SU-DHL-6 (cell line): ENCODE measurements around the gene CECR2.

ENCODE experiments used
- EZH2phosphoT487 ChIP-seq: fragments of 200-600 bp; sonication (generic), shearing (Covaris generic); conservative IDR thresholded peaks from 2 replicates; pipeline ENCODE4 v1.6.1; 2018; ENCODE audit warnings: mild to moderate bottlenecking, antibody characterized with exemption, low read length, moderate library complexity, mixed read lengths
- TF ChIP-seq, protein P1 (sequence below): fragments of 200-600 bp; sonication (generic); IDR thresholded peaks from one replicate; pipeline ENCODE4 v1.5.1; 2017; ENCODE audit warnings: antibody characterized with exemption, mild to moderate bottlenecking, low read length, moderate library complexity; ENCODE audit not compliant: insufficient read depth, poor library complexity, severe bottlenecking

DNA sequence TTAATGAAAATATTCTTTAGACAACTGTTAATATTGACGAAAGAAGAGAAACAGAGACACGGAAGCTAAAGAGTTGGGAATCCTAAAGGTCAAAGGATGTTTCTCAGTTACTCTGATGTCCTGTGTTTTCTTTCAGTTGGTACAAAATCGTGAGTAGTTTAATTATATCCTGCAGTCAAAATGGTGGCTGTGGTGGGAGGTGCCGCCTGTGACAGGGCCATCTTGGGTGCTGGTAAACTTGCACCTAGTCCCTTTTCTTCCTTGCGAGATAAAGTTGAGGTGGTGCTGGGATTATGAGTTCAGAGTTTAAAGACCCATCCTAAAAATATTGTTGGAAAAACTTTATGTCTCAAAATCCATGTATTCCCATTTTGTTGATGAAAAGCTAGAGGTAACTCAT, 2.2 kb downstream of the CECR2 start:
- TF ChIP-seq, protein P1, sequence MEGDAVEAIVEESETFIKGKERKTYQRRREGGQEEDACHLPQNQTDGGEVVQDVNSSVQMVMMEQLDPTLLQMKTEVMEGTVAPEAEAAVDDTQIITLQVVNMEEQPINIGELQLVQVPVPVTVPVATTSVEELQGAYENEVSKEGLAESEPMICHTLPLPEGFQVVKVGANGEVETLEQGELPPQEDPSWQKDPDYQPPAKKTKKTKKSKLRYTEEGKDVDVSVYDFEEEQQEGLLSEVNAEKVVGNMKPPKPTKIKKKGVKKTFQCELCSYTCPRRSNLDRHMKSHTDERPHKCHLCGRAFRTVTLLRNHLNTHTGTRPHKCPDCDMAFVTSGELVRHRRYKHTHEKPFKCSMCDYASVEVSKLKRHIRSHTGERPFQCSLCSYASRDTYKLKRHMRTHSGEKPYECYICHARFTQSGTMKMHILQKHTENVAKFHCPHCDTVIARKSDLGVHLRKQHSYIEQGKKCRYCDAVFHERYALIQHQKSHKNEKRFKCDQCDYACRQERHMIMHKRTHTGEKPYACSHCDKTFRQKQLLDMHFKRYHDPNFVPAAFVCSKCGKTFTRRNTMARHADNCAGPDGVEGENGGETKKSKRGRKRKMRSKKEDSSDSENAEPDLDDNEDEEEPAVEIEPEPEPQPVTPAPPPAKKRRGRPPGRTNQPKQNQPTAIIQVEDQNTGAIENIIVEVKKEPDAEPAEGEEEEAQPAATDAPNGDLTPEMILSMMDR, result no peak
- no peak for TF ChIP-seq EZH2phosphoT487
